Sciatic nerve (tissue), 2 donors: ENCODE data around the gene ARHGEF39. TPM values are rescaled to one million over a fixed set of nuclear protein-coding genes. Genes with fewer than 3 reads are reported as not detected.

Experiments used
- ATAC-seq: fragments of 200-7000 bp; cut with Tn5 transposase; one replicate; pipeline ENCODE4 v1.9.1; 2020; ENCODE audit warnings: mild to moderate bottlenecking, moderate library complexity
- DNase-seq: peaks from one replicate; pipeline ENCODE4 v3.0.0-alpha.2; 2020; ENCODE audit warnings: low spot score
- intact Hi-C: fragments of 100-400 bp; cut with DNase I; formaldehyde crosslinking; loops from one replicate; pipeline ENCODE4 v1.14.2; 2022
- microRNA-seq: library from miRNA; unstranded; fragments of <30 nt; microRNA quantifications from one replicate; pipeline ENCODE4 v1.2.0, GENCODE V29; 2020
- total RNA-seq: library from RNA; stranded (reverse); fragmentation: NEBNext Ultra II Directional; extraction: Animal tissue kit (Norgen Biotek cat#: 25700); gene quantifications from one replicate; pipeline ENCODE4 v1.2.1, GENCODE V29; 2021
- donor health status: DM: no; HTN: no; CAD: no.
- donor health status: DM: no; HTN: no; CAD: no.

Gene ARHGEF39
- total RNA-seq, 1 donor from 2014 or later, result not detected

DNA sequence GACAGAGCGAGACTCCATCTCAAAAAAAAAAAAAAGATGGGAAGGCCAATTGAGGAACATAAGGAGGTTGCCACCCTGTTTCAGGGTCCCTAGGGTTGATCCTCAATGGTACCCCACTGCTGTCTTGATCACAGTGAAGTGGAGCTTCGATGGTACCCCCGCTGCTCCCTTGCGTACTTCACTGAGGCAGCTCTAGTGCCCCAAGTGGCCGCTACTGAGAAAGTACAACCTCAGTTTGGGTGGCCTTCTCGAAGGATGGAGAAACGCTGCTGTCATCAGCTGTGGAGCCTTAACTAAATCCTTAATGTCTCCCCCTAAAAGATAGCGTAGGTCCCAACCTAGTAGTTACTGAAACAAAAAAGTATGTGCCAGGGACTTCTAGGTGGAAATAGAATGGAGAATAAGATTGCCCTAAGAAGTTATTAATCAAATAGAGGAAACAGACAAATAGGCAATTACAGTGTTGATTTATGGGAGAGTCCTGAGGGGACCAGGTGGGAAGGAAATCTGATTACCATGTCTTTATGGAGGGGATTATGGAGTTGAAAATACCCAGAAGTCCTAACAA is 53.7 kb downstream of the ARHGEF39 start:
- no peak for DNase-seq
- ATAC-seq, result peak; percentile 55
- intact Hi-C loops, result no loop called here

- DNase-seq (no peak), ATAC-seq (no peak)
- intact Hi-C loops, result no loop called here
These were observed 55.2 kb downstream of the ARHGEF39 start for GRCh38 chr9:35609820-35610163.

Small RNA genes lying within 50 kb of the gene (microRNA-seq; reads per million reads assigned to microRNA genes)
- gene MIR6852, result not detected

Other genes starting within 250 kb of the ARHGEF39 start
- 45.7 TPM for gene RUSC2, start 175.1 kb downstream of the ARHGEF39 start, total RNA-seq
- gene TESK1, start 59.9 kb downstream of the ARHGEF39 start, total RNA-seq, result 49.0 TPM
- gene CD72, start 46.8 kb downstream of the ARHGEF39 start, total RNA-seq, result 5.5 TPM
- 0.67 TPM for gene SIT1, start 14.3 kb downstream of the ARHGEF39 start, total RNA-seq
- 12,220 TPM for gene RMRP, start 7.2 kb downstream of the ARHGEF39 start, total RNA-seq
- 28.0 TPM for gene CCDC107, start 6.9 kb downstream of the ARHGEF39 start, total RNA-seq
- not detected for gene CA9, start 8.7 kb upstream of the ARHGEF39 start, total RNA-seq
- gene TPM2, start 24.7 kb upstream of the ARHGEF39 start, total RNA-seq, result 165 TPM
- 411 TPM for gene TLN1, start 67.0 kb upstream of the ARHGEF39 start, total RNA-seq
- gene CREB3, start 67.5 kb upstream of the ARHGEF39 start, total RNA-seq, result 28.8 TPM
- gene GBA2, start 84.0 kb upstream of the ARHGEF39 start, total RNA-seq, result 67.5 TPM
- gene RGP1, start 84.1 kb upstream of the ARHGEF39 start, total RNA-seq, result 28.9 TPM
- gene MSMP, start 89.1 kb upstream of the ARHGEF39 start, total RNA-seq, result not detected
- gene NPR2, start 126.4 kb upstream of the ARHGEF39 start, total RNA-seq, result 41.8 TPM
- gene SPAG8, start 147.1 kb upstream of the ARHGEF39 start, total RNA-seq, result 6.3 TPM
- 31.2 TPM for gene HINT2, start 149.8 kb upstream of the ARHGEF39 start, total RNA-seq
- gene FAM221B, start 163.5 kb upstream of the ARHGEF39 start, total RNA-seq, result not detected
- gene TMEM8B, start 164.0 kb upstream of the ARHGEF39 start, total RNA-seq, result 31.7 TPM
- not detected for gene OR13J1, start 205.2 kb upstream of the ARHGEF39 start, total RNA-seq
- 4.5 TPM for gene HRCT1, start 241.0 kb upstream of the ARHGEF39 start, total RNA-seq
- gene SPAAR, start 244.3 kb upstream of the ARHGEF39 start, total RNA-seq, result 5.8 TPM